Spleen (tissue), 7 donors: ENCODE results near the gene CCDC192.

Experiments used
- POLR2A ChIP-seq, 3 donors: fragments of 450-650 bp; IDR thresholded peaks; one replicate each; pipeline ENCODE4 v1.5.1; 2017; ENCODE audit warnings: antibody characterized with exemption in 3 of 3, mild to moderate bottlenecking in 1 of 3
- POLR2AphosphoS5 ChIP-seq, 3 donors: sonication (generic); formaldehyde crosslinking; IDR thresholded peaks; one replicate each; pipeline ENCODE4 v1.5.1; 2017; ENCODE audit warnings: antibody characterized with exemption in 3 of 3
- TF ChIP-seq, protein P1 (sequence below), 11 experiments: fragments of 200-600 bp in 7 of 11; fragments of 450-650 bp in 4 of 11; sonication (generic) in 4 of 11; IDR thresholded peaks in 8 of 11; conservative IDR thresholded peaks in 3 of 11; 1 replicate in 7 of 11; 2 replicates in 4 of 11; pipeline versions ENCODE4 v1.4.0 to v1.8.0; 2016 to 2021; ENCODE audit warnings: antibody characterized with exemption in 11 of 11, inconsistent platforms in 4 of 11, mild to moderate bottlenecking in 1 of 11
- donor health status: DM: no; HTN: no; CAD: no; lungs with moderate emphysema.
- donor health status: DM: no; HTN: no; CAD: no.
- donor health status: DM: no; HTN: no; CAD: no.

DNA sequence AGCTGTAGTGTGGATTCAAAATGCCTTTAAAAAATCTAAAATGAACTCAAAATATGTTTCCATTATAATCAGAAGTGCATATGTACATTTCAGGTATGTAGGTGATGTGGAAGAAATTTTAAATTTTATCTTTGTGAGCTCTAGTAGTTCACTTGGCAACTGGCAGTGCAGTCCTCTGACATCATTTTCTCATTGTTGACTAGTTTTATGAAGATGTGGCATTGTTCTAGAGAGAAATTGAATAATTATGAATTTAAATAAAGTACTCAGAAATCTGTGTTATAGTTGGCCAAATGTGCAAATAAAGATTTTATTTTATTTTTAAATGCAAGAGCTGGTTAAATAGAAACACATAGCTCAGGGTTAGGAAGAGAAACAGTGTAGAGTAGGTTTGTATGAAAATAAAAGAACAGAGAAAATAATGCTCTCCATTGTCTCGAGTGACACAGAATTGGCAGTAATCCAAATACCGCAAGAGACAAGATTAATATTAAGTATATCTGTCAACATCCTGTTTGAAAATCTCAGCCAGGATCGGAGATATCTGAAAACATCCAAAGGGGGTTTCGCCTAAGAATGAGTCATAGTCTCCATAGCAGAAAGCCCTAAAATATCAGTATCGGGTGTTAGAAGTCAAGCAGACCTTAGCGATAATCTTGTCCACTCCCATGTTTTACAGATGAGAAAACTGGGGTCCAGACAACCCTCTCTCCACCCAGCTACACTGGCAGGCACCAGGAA lies 189.4 kb downstream of the CCDC192 start:
- TF ChIP-seq, protein P1, sequence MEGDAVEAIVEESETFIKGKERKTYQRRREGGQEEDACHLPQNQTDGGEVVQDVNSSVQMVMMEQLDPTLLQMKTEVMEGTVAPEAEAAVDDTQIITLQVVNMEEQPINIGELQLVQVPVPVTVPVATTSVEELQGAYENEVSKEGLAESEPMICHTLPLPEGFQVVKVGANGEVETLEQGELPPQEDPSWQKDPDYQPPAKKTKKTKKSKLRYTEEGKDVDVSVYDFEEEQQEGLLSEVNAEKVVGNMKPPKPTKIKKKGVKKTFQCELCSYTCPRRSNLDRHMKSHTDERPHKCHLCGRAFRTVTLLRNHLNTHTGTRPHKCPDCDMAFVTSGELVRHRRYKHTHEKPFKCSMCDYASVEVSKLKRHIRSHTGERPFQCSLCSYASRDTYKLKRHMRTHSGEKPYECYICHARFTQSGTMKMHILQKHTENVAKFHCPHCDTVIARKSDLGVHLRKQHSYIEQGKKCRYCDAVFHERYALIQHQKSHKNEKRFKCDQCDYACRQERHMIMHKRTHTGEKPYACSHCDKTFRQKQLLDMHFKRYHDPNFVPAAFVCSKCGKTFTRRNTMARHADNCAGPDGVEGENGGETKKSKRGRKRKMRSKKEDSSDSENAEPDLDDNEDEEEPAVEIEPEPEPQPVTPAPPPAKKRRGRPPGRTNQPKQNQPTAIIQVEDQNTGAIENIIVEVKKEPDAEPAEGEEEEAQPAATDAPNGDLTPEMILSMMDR (IDR thresholded peaks at IDR 0.05 in 8 of 11, conservative IDR thresholded peaks at IDR 0.05 in 3 of 11) = no peak
- no peak for TF ChIP-seq POLR2A (IDR thresholded peaks at IDR 0.05)
- TF ChIP-seq POLR2AphosphoS5 (IDR thresholded peaks at IDR 0.05) = no peak
